Occipital lobe (tissue), 2 donors: ENCODE data around the gene GPR31. TPM values are rescaled to one million over a fixed set of nuclear protein-coding genes. Genes with fewer than 3 reads are reported as not detected.

Experiments used
- DNase-seq: peaks from one replicate; lab custom pipeline; 2025; lab: John Stamatoyannopoulos, UW
- total RNA-seq: library from RNA; depleted of rRNA; stranded (reverse); fragments of >200 nt; gene quantifications from one replicate; pipeline ENCODE4 v1.2.3, GENCODE V29; 2014

Gene GPR31
- total RNA-seq, 1 donor from 2014 or later, result not detected

GRCh38 chr6:167140589-167141474 lies 16.9 kb downstream of the GPR31 start:
- no peak for DNase-seq

- no peak for DNase-seq
These were observed 18.0 kb downstream of the GPR31 start for GRCh38 chr6:167139761-167140160.

GRCh38 chr6:167137881-167138280 lies 19.9 kb downstream of the GPR31 start:
- no peak for DNase-seq

- no peak for DNase-seq
These were observed 20.7 kb downstream of the GPR31 start for GRCh38 chr6:167137081-167137480.

GRCh38 chr6:167136376-167136775 lies 21.4 kb downstream of the GPR31 start:
- DNase-seq, result no peak

GRCh38 chr6:167134448-167135328 lies 23.1 kb downstream of the GPR31 start:
- DNase-seq, result no peak

GRCh38 chr6:167130712-167131684 lies 26.8 kb downstream of the GPR31 start:
- DNase-seq, result no peak

GRCh38 chr6:167130008-167130677 lies 27.6 kb downstream of the GPR31 start:
- DNase-seq, result no peak

GRCh38 chr6:167129562-167129961 lies 28.2 kb downstream of the GPR31 start:
- no peak for DNase-seq

- no peak for DNase-seq
These were observed 28.6 kb downstream of the GPR31 start for GRCh38 chr6:167129159-167129558.

GRCh38 chr6:167127785-167128531 lies 29.8 kb downstream of the GPR31 start:
- no peak for DNase-seq

GRCh38 chr6:167125855-167126349 lies 31.9 kb downstream of the GPR31 start:
- no peak for DNase-seq

GRCh38 chr6:167125410-167125809 lies 32.4 kb downstream of the GPR31 start:
- no peak for DNase-seq

GRCh38 chr6:167124753-167125152 lies 33.0 kb downstream of the GPR31 start:
- DNase-seq, result no peak

- no peak for DNase-seq
These were observed 34.7 kb downstream of the GPR31 start, which contains the start of gene CCR6 for GRCh38 chr6:167122827-167123657. TSS of gene CCR6 (plus strand) at chr6:167123096. CDS start at chr6:167136135, 13,039 bp downstream.

GRCh38 chr6:167122041-167122826 lies 35.5 kb downstream of the GPR31 start:
- DNase-seq, result no peak

- no peak for DNase-seq
These were observed 36.4 kb downstream of the GPR31 start for GRCh38 chr6:167121335-167121841.

- no peak for DNase-seq
These were observed 37.2 kb downstream of the GPR31 start for GRCh38 chr6:167120583-167120903.
